H1 (cell line): ENCODE results near the gene LONRF2. TPM values are rescaled to one million over a fixed set of nuclear protein-coding genes. Genes with fewer than 3 reads are reported as not detected.

Source experiments
- CTCF ChIA-PET: fragments of 300-600 bp; sonication (Branson Sonifier 250); formaldehyde crosslinking; loops from one replicate; lab custom pipeline; 2021; ENCODE audit not compliant: partially characterized antibody; lab: Charles Lee
- POLR2A ChIA-PET: fragments of 300-600 bp; sonication (Branson Sonifier 250); formaldehyde crosslinking; loops from one replicate; lab custom pipeline; 2021; ENCODE audit warnings: inconsistent platforms; ENCODE audit not compliant: partially characterized antibody; lab: Charles Lee
- DNase-seq, 2 experiments: peaks; one replicate each; pipeline versions ENCODE4 v3.0.0 to v3.0.0-alpha.2; 2010 to 2022; ENCODE audit warnings: low spot score in 2 of 2, low read depth in 1 of 2, mixed read lengths in 1 of 2
- FAIRE-seq: peaks from 2 replicates; lab custom pipeline; 2011; peaks lifted over from hg19 to GRCh38; lab: Jason Lieb, UNC
- H2AFZ ChIP-seq: 2 replicates; pipeline ENCODE4 v1.8.1; 2012; ENCODE audit warnings: low read length, inconsistent platforms
- H2AK5ac ChIP-seq: 2 replicates; pipeline ENCODE4 v1.6.1; 2013; ENCODE audit warnings: low read depth, low read length
- H2BK120ac ChIP-seq: replicated peaks from 2 replicates; pipeline ENCODE3; 2013; ENCODE audit warnings: low read depth, low read length, inconsistent platforms
- H2BK12ac ChIP-seq: 2 replicates; pipeline ENCODE4 v1.6.1; 2013; ENCODE audit warnings: low read depth, low read length
- H2BK15ac ChIP-seq: 2 replicates; pipeline ENCODE4 v1.6.1; 2013; ENCODE audit warnings: low read length
- H2BK20ac ChIP-seq: 2 replicates; pipeline ENCODE4 v1.6.1; 2013; ENCODE audit warnings: low read length
- H2BK5ac ChIP-seq: 2 replicates; pipeline ENCODE4 v1.6.1; 2013; ENCODE audit warnings: low read depth, low read length
- H3K14ac ChIP-seq: 2 replicates; pipeline ENCODE4 v1.6.1; 2013; ENCODE audit warnings: inconsistent platforms; ENCODE audit not compliant: insufficient read length
- H3K18ac ChIP-seq: 2 replicates; pipeline ENCODE4 v1.6.1; 2013; ENCODE audit warnings: low read length; ENCODE audit errors: extremely low read depth
- H3K23ac ChIP-seq: 2 replicates; pipeline ENCODE4 v1.6.1; 2013; ENCODE audit warnings: inconsistent platforms; ENCODE audit not compliant: insufficient read length
- H3K23me2 ChIP-seq: 2 replicates; pipeline ENCODE4 v1.6.1; 2013; ENCODE audit warnings: low read depth, low read length
- H3K27ac ChIP-seq: 2 replicates; pipeline ENCODE4 v1.6.1; 2011; ENCODE audit warnings: low read depth, low read length, inconsistent platforms
- H3K27me3 ChIP-seq, 4 experiments: replicated peaks in 1 of 4; 1 replicate in 1 of 4; 2 replicates in 3 of 4; pipeline versions ENCODE4 v1.6.1 to v1.8.1; 2011 to 2013; ENCODE audit warnings: low read length in 3 of 4, mild to moderate bottlenecking in 3 of 4, inconsistent platforms in 2 of 4, mixed read lengths in 2 of 4, moderate library complexity in 1 of 4; ENCODE audit not compliant: control insufficient read depth in 3 of 4, insufficient read depth in 3 of 4; ENCODE audit errors: extremely low read depth in 1 of 4
- H3K36me3 ChIP-seq, 4 experiments: 2 replicates each; pipeline versions ENCODE4 v1.6.1 to v1.8.1; 2011 to 2013; ENCODE audit warnings: mild to moderate bottlenecking in 4 of 4, low read length in 3 of 4, moderate library complexity in 2 of 4, control low read depth in 1 of 4, inconsistent platforms in 1 of 4; ENCODE audit not compliant: insufficient read depth in 4 of 4, control insufficient read depth in 2 of 4
- H3K4ac ChIP-seq: replicated peaks from 2 replicates; pipeline ENCODE3; 2013; ENCODE audit warnings: low read length, low read depth, mixed read lengths, inconsistent platforms; ENCODE audit not compliant: insufficient read length
- H3K4me1 ChIP-seq, 4 experiments: replicated peaks in 1 of 4; 1 replicate in 1 of 4; 2 replicates in 3 of 4; pipeline versions ENCODE4 v1.6.1 to v1.8.1; 2011 to 2013; ENCODE audit warnings: low read length in 3 of 4, inconsistent platforms in 2 of 4, mixed read lengths in 1 of 4; ENCODE audit not compliant: insufficient read depth in 4 of 4, control insufficient read depth in 3 of 4
- H3K4me2 ChIP-seq, 2 experiments: 2 replicates each; pipeline versions ENCODE4 v1.6.1 to v1.8.1; 2011 to 2013; ENCODE audit warnings: low read depth in 2 of 2, low read length in 2 of 2, control low read depth in 1 of 2, inconsistent platforms in 1 of 2, mild to moderate bottlenecking in 1 of 2; ENCODE audit not compliant: insufficient read depth in 1 of 2
- H3K4me3 ChIP-seq, 4 experiments: fragments of 200-600, 300-600 bp in 1 of 4; sonication (generic), shearing (Covaris generic), sonication (Bioruptor Twin) in 1 of 4; 2 replicates each; pipeline versions ENCODE4 v1.5.1 to v1.8.1; 2011 to 2016; ENCODE audit warnings: low read length in 4 of 4, low read depth in 3 of 4, control low read depth in 2 of 4, inconsistent platforms in 2 of 4, mild to moderate bottlenecking in 2 of 4, mixed read lengths in 1 of 4, moderate library complexity in 1 of 4; ENCODE audit not compliant: insufficient read depth in 2 of 4; ENCODE audit errors: extremely low read depth in 1 of 4
- H3K56ac ChIP-seq: replicated peaks from 2 replicates; pipeline ENCODE3; 2013; ENCODE audit warnings: low read depth, mild to moderate bottlenecking, mixed read lengths, low read length, inconsistent platforms; ENCODE audit not compliant: insufficient read length
- H3K79me1 ChIP-seq: 2 replicates; pipeline ENCODE4 v1.6.1; 2013; ENCODE audit warnings: low read depth, low read length, control low read depth
- H3K79me2 ChIP-seq, 2 experiments: 2 replicates each; pipeline versions ENCODE4 v1.6.1 to v1.8.1; 2012 to 2013; ENCODE audit warnings: low read length in 2 of 2, mild to moderate bottlenecking in 2 of 2, inconsistent platforms in 1 of 2; ENCODE audit not compliant: insufficient read depth in 2 of 2, control insufficient read depth in 1 of 2
- H3K9ac ChIP-seq, 4 experiments: replicated peaks in 1 of 4; 1 replicate in 1 of 4; 2 replicates in 3 of 4; pipeline versions ENCODE4 v1.6.1 to v1.8.1; 2011 to 2013; ENCODE audit warnings: low read depth in 3 of 4, low read length in 3 of 4, control low read depth in 2 of 4, mild to moderate bottlenecking in 2 of 4, moderate library complexity in 2 of 4, inconsistent platforms in 1 of 4; ENCODE audit errors: extremely low read depth in 1 of 4
- H3K9me3 ChIP-seq, 2 experiments: 2 replicates each; pipeline versions ENCODE4 v1.6.1 to v1.8.1; 2012 to 2013; ENCODE audit warnings: mild to moderate bottlenecking in 2 of 2, moderate library complexity in 2 of 2, control low read depth in 1 of 2, inconsistent platforms in 1 of 2, low read depth in 1 of 2, low read length in 1 of 2, mixed read lengths in 1 of 2; ENCODE audit not compliant: insufficient read depth in 2 of 2
- H4K20me1 ChIP-seq, 2 experiments: replicated peaks in 1 of 2; 2 replicates each; pipeline versions ENCODE3 to v1.8.1; 2011 to 2013; ENCODE audit warnings: inconsistent platforms in 2 of 2, low read length in 2 of 2, mild to moderate bottlenecking in 1 of 2; ENCODE audit not compliant: insufficient read depth in 2 of 2, control insufficient read depth in 1 of 2
- H4K5ac ChIP-seq: 2 replicates; pipeline ENCODE4 v1.6.1; 2013; ENCODE audit warnings: low read length, low read depth, mixed read lengths, inconsistent platforms; ENCODE audit not compliant: insufficient read length
- H4K8ac ChIP-seq: 2 replicates; pipeline ENCODE4 v1.8.0; 2013; ENCODE audit warnings: mild to moderate bottlenecking, moderate library complexity, low read length, inconsistent platforms; ENCODE audit not compliant: insufficient read depth; ENCODE audit errors: extremely low read depth
- H4K91ac ChIP-seq: replicated peaks from 2 replicates; pipeline ENCODE3; 2013; ENCODE audit warnings: low read length, mixed read lengths, inconsistent platforms; ENCODE audit not compliant: insufficient read length
- SUZ12 ChIP-seq: fragments of 200-600 bp; sonication (generic); IDR thresholded peaks from 2 replicates; pipeline ENCODE4 v1.6.1; 2012; ENCODE audit warnings: mild to moderate bottlenecking, inconsistent platforms, low read length, moderate library complexity, mixed read lengths
- WGBS, 2 experiments: shearing (Covaris generic) in 1 of 2; methylation state at CpG; one replicate each; pipeline versions ENCODE4 v1.1.6 to v1.1.7; 2013 to 2015; ENCODE audit warnings: low lambda C conversion rate in 2 of 2, mixed read lengths in 2 of 2, inconsistent platforms in 1 of 2, low coverage in 1 of 2, missing lambda C conversion rate in 1 of 2; ENCODE audit not compliant: insufficient replicate concordance in 2 of 2, insufficient coverage in 1 of 2, insufficient read length in 1 of 2; ENCODE audit errors: extremely low coverage in 1 of 2, missing lambda C conversion rate in 1 of 2; 5-methylcytosine and 5-hydroxymethylcytosine counted together
- polyA plus RNA-seq, 7 experiments: library from polyadenylated mRNA; depleted of rRNA in 3 of 7; stranded (reverse) in 5 of 7; unstranded in 2 of 7; fragments of >200 nt in 5 of 7; fragments of 200-250 nt in 2 of 7; gene quantifications; 1 replicate in 5 of 7; 2 replicates in 1 of 7; 4 replicates in 1 of 7; pipeline versions ENCODE4 v1.2.1 to v1.2.3, GENCODE V29; 2011 to 2013; ENCODE audit warnings: missing spikeins in 2 of 7, mixed read lengths in 2 of 7
- total RNA-seq: library from RNA; stranded (reverse); fragmentation: NEBNext Ultra II Directional; extraction: Animal tissue kit (Norgen Biotek cat#: 25700); gene quantifications from 2 replicates; pipeline ENCODE4 v1.2.1, GENCODE V29; 2021

The LONRF2 gene
- total and polyA plus RNA-seq, 2 of the 8 experiments (the other 6 are each of a cell fraction or from before 2014, with no cell fraction given) = 0.24 to 0.74 TPM

DNA sequence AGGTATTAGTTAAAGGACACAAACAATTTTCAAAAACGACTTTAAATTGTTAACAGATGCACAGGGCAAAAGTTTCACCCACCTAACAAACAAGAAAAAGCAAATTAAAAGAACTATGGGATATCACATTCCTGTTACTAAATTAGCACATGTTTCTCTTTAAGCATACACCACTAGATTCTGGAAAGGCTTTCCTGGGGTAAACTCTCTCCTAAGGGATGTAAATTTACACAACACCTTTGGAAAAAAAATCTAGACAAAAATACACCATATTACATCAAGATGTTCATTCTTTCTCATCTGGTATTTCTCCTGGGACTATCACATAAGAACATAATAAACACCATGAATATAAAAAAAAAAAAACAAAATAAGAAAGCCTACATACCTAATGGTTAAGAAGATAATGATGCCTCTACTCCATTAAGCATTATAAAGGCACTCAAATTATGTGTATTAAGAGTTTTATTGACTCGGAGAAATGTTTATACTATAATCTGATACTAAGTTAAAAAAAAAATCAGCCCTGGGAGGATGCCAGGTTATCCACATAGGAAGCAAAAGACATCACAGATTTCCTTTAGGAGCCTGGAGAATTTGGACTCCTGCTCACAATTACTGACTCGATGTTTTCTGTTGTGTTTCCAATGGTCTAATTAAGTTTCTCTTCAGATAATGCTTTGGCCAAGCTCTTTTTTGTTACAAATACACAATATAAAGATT is 97.2 kb downstream of the LONRF2 start:
- Histone ChIP-seq H3K23me2 (no peaks in the 10 kb centered on the region), H4K91ac (no peak overlapping the region), H2AK5ac (no peak overlapping the region), H3K9ac (no peak overlapping the region), H2BK15ac (no peak overlapping the region), H4K5ac (no peak overlapping the region), H2BK20ac (no peak overlapping the region), H3K4me1 (no peaks in the 10 kb centered on the region), H3K36me3 (no peaks in the 10 kb centered on the region), H3K27ac (no peak overlapping the region), H2AFZ (no peak overlapping the region), H3K18ac (no peak overlapping the region), H3K23ac (no peak overlapping the region), H4K20me1 (no peaks in the 10 kb centered on the region), H2BK12ac (no peak overlapping the region), H3K4me3 (no peak overlapping the region), H3K4me2 (no peak overlapping the region), H3K79me2 (no peaks in the 10 kb centered on the region), H2BK5ac (no peak overlapping the region), H3K79me1 (no peaks in the 10 kb centered on the region), H3K4ac (no peak overlapping the region), H3K9me3 (no peaks in the 10 kb centered on the region), H3K56ac (no peak overlapping the region), H3K14ac (no peak overlapping the region), H3K27me3 (no peaks in the 10 kb centered on the region), H4K8ac (no peak overlapping the region), H2BK120ac (no peak overlapping the region)
- 90% methylated on average over 3 of the region's 3 CpGs; no CpG with 5 or more reads in 1 of the 2 experiments for WGBS, 2 experiments
- CTCF ChIA-PET = no interaction called here
- POLR2A ChIA-PET = no interaction called here
- no peak for FAIRE-seq
- no peak for DNase-seq
- TF ChIP-seq SUZ12 = no peak
